ENCODE data around the gene PTPRCAP. TPM values are rescaled to one million over a fixed set of nuclear protein-coding genes. Genes with fewer than 3 reads are reported as not detected.
A peak's percentile ranks its signal among the peaks of the same experiment; 100 is the strongest.
"Not testable (repeated sequence)": the region's sequence is repeated elsewhere in the genome, so short reads cannot be mapped to it uniquely, and the experiment has no call there.

The PTPRCAP gene
- total and polyA plus RNA-seq, 5 donors, result 1.2 to 3.4 (median 1.6) TPM

DNA sequence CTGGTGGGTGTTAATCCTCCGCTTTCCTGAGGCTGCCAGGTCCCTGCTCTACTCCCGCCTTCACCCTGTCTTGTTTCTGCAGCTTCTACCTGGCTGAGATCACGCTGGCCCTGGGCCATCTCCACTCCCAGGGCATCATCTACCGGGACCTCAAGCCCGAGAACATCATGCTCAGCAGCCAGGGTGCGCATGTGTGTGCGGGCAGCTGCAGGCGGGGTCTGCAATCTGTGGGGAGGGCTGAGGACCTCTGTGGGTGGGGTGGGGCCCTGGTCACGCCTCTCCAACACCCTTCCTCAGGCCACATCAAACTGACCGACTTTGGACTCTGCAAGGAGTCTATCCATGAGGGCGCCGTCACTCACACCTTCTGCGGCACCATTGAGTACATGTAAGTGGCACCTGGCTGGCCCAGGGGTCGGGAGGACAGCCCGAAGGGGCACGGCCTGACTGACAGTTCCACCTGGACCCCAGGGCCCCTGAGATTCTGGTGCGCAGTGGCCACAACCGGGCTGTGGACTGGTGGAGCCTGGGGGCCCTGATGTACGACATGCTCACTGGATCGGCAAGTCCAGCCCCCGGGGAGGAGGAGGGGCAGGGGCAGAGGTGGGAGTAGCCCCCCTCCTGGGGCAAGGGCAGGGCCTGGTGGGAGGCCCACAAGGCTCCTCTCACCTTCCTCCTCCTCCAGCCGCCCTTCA, 4.7 kb downstream of the PTPRCAP start:
- H3K27me3 ChIP-seq (ENCODE audit: control insufficient read depth, insufficient read depth), result no peaks in the 10 kb centered on the region
- H3K9me3 ChIP-seq (ENCODE audit: control insufficient read depth, low read length), result no peaks in the 10 kb centered on the region
- intact Hi-C loops (cut with DNase I), result no loop called here
- no peak overlapping the region for H3K4me3 ChIP-seq (ENCODE audit: low read length)
- H3K27ac ChIP-seq (ENCODE audit: low read length), result no peak overlapping the region
- DNase-seq (peak in 1 of 3 donors; percentile 53), ATAC-seq (no peak)
- 91% methylated on average over 22 of the region's 22 CpGs for WGBS
- H3K4me1 ChIP-seq (ENCODE audit: control insufficient read depth, insufficient read depth, low read length), result peaks cover 5% of the 10 kb centered on the region

- no peaks in the 10 kb centered on the region for H3K9me3 ChIP-seq (ENCODE audit: control insufficient read depth, low read length)
- ATAC-seq (no peak), DNase-seq (peak in 1 of 3 donors; percentile 37)
- 92% methylated on average over 24 of the region's 24 CpGs for WGBS
- H3K4me3 ChIP-seq (ENCODE audit: low read length), result no peak overlapping the region
- H3K27ac ChIP-seq (ENCODE audit: low read length), result no peak overlapping the region
- no peaks in the 10 kb centered on the region for H3K27me3 ChIP-seq (ENCODE audit: control insufficient read depth, insufficient read depth)
- H3K4me1 ChIP-seq (ENCODE audit: control insufficient read depth, insufficient read depth, low read length), result peaks cover 5% of the 10 kb centered on the region
- intact Hi-C loops (cut with DNase I), result no loop called here
These were observed 5.9 kb downstream of the PTPRCAP start for GRCh38 chr11:67431346-67432249.

- Histone ChIP-seq H3K27me3 (ENCODE audit: control insufficient read depth, insufficient read depth) (no peaks in the 10 kb centered on the region), H3K9me3 (ENCODE audit: control insufficient read depth, low read length) (no peaks in the 10 kb centered on the region), H3K4me3 (ENCODE audit: low read length) (no peak overlapping the region), H3K4me1 (ENCODE audit: control insufficient read depth, insufficient read depth, low read length) (peaks cover 5% of the 10 kb centered on the region), H3K27ac (ENCODE audit: low read length) (no peak overlapping the region)
- WGBS, result 74% methylated on average over 11 of the region's 11 CpGs
- ATAC-seq (no peak), DNase-seq (peak in 2 of 3 donors; percentile 55 to 66)
- intact Hi-C loops (cut with DNase I), result no loop called here
These were observed 7.8 kb downstream of the PTPRCAP start for GRCh38 chr11:67429722-67430121.

DNA sequence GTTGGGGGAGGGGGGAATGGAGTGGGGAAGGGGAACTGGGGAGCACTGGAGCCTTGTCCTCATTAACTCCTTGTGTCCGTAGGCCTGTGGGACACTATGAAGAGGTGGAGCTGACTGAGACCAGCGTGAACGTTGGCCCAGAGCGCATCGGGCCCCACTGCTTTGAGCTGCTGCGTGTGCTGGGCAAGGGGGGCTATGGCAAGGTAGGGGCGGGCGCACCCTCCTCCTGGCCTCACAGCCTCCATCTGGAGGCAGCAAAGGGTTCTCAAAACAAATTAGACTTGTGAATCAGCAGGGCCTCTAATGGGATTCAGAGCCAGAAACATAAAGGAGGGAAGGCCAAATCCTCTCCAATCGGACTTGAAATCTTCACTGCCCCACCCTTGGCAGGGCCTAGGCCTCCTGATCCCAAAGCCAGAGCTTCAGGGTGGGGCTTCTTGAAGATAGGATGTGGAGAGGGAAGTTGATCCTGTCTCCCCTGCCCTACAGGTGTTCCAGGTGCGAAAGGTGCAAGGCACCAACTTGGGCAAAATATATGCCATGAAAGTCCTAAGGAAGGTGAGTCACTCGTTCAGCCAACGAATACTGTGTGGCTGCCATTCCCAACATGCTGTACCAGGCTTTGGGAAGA, 8.3 kb downstream of the PTPRCAP start:
- Histone ChIP-seq H3K4me1 (ENCODE audit: control insufficient read depth, insufficient read depth, low read length) (peaks cover 5% of the 10 kb centered on the region), H3K27me3 (ENCODE audit: control insufficient read depth, insufficient read depth) (no peaks in the 10 kb centered on the region), H3K4me3 (ENCODE audit: low read length) (peak overlapping the region; percentile 84), H3K27ac (ENCODE audit: low read length) (no peak overlapping the region), H3K9me3 (ENCODE audit: control insufficient read depth, low read length) (no peaks in the 10 kb centered on the region)
- ATAC-seq (no peak), DNase-seq (peak in 1 of 3 donors; percentile 51)
- intact Hi-C loops (cut with DNase I), result no loop called here
- 54% methylated on average over 12 of the region's 12 CpGs for WGBS

GRCh38 chr11:67428052-67429001, 9.2 kb downstream of the PTPRCAP start, which contains the start of gene RPS6KB2:
RPS6KB2 (plus strand) TSS chr11:67428494; CDS start chr11:67428546, 52 bp downstream.
- peaks cover 5% of the 10 kb centered on the region for H3K4me1 ChIP-seq (ENCODE audit: control insufficient read depth, insufficient read depth, low read length)
- peak within 1 kb of the TSS; percentile 77 for H3K27ac ChIP-seq (ENCODE audit: low read length)
- H3K27me3 ChIP-seq (ENCODE audit: control insufficient read depth, insufficient read depth), result no peaks in the 10 kb centered on the region
- intact Hi-C loops (cut with DNase I), result no loop called here
- DNase-seq, result peak; percentile 98 to 100 (median 99)
- under 1% methylated on average over 68 of the region's 68 CpGs for WGBS
- peak; percentile 89 to 93 for ATAC-seq
- no peaks in the 10 kb centered on the region for H3K9me3 ChIP-seq (ENCODE audit: control insufficient read depth, low read length)
- H3K4me3 ChIP-seq (ENCODE audit: low read length), result peak within 1 kb of the TSS; percentile 84

DNA sequence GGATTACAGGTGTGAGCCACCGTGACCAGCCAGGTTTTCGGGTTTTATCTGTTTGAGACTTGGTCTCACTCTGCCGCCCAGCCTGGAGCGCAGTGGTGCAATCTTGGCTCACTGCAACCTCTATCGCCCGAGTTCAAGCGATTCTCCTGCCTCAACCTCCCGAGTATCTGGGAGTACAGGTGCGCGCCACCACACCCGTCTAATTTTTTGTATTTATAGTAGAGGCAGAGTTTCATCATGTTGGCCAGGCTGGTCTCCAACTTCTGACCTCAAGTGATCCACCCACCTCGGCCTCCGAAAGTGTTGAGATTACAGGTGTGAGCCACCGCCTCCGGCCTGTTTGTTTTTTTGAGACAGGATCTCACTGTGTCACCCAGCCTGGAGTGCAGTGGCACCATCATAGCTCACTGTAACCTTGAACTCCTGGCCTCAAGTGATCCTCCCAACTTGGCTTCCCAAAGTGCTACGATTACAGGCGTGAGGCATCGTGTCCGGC, 10.1 kb downstream of the PTPRCAP start:
- not testable (repeated sequence) for ATAC-seq

GRCh38 chr11:67423891-67424613, 13.4 kb downstream of the PTPRCAP start:
- ATAC-seq, result no peak
- peak in 1 of 3 donors; percentile 61 for DNase-seq
- Histone ChIP-seq H3K9me3 (ENCODE audit: control insufficient read depth, low read length) (no peaks in the 10 kb centered on the region), H3K4me3 (ENCODE audit: low read length) (no peak overlapping the region), H3K27me3 (ENCODE audit: control insufficient read depth, insufficient read depth) (no peaks in the 10 kb centered on the region), H3K4me1 (ENCODE audit: control insufficient read depth, insufficient read depth, low read length) (peaks cover 7% of the 10 kb centered on the region), H3K27ac (ENCODE audit: low read length) (no peak overlapping the region)
- 88% methylated on average over 34 of the region's 34 CpGs for WGBS
- intact Hi-C loops (cut with DNase I), result no loop called here

More for the DNA sequence above, 10.1 kb downstream of the PTPRCAP start:
- H3K27me3 ChIP-seq (ENCODE audit: control insufficient read depth, insufficient read depth); H3K9me3 ChIP-seq (ENCODE audit: control insufficient read depth, low read length); H3K4me1 ChIP-seq (ENCODE audit: control insufficient read depth, insufficient read depth, low read length); intact Hi-C loops (cut with DNase I): not testable (repeated sequence)
- peak overlapping the region; percentile 84 for H3K4me3 ChIP-seq (ENCODE audit: low read length)
- peak overlapping the region; percentile 74 for H3K27ac ChIP-seq (ENCODE audit: low read length)
- 80% methylated on average over 19 of the region's 19 CpGs for WGBS
- peak in 1 of 3 donors; percentile 61 for DNase-seq

GRCh38 chr11:67423466-67423865, 14.0 kb downstream of the PTPRCAP start:
- Histone ChIP-seq H3K9me3 (ENCODE audit: control insufficient read depth, low read length) (no peaks in the 10 kb centered on the region), H3K27ac (ENCODE audit: low read length) (no peak overlapping the region), H3K4me3 (ENCODE audit: low read length) (no peak overlapping the region), H3K27me3 (ENCODE audit: control insufficient read depth, insufficient read depth) (no peaks in the 10 kb centered on the region), H3K4me1 (ENCODE audit: control insufficient read depth, insufficient read depth, low read length) (peaks cover 7% of the 10 kb centered on the region)
- intact Hi-C loops (cut with DNase I), result no loop called here
- ATAC-seq, result no peak
- WGBS, result 93% methylated on average over 13 of the region's 13 CpGs
- no peak for DNase-seq

DNA sequence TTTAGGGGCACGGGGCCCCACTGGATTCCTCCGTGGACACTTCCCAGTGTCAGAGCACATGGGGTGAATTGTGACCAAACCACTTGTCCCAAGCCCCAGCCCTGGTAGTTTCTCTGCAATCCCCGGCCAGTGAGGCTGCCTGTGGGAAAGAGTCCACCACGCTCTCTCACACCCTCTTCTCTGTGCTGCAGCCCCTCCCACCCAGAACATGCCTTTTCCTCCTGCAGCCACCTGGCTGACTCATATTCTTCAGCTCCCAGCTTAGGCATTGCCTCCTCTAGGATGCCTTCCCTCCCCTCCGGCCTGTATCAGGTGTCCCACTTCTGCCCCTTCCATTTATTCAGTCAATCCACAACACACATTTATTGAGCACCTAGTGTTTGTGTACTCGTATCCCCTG, 14.6 kb downstream of the PTPRCAP start:
- H3K27me3 ChIP-seq (ENCODE audit: control insufficient read depth, insufficient read depth), result no peaks in the 10 kb centered on the region
- ATAC-seq, result no peak
- 69% methylated on average over 6 of the region's 6 CpGs for WGBS
- H3K4me1 ChIP-seq (ENCODE audit: control insufficient read depth, insufficient read depth, low read length), result peaks cover 7% of the 10 kb centered on the region
- no peak for DNase-seq
- intact Hi-C loops (cut with DNase I), result no loop called here
- H3K4me3 ChIP-seq (ENCODE audit: low read length), result no peak overlapping the region
- H3K9me3 ChIP-seq (ENCODE audit: control insufficient read depth, low read length), result no peaks in the 10 kb centered on the region
- H3K27ac ChIP-seq (ENCODE audit: low read length), result no peak overlapping the region
